Measurements from ENCODE around the gene GOSR1.
"Not testable (repeated sequence)": the region's sequence is repeated elsewhere in the genome, so short reads cannot be mapped to it uniquely, and the experiment has no call there.

Gene GOSR1

GRCh38 chr17:30477083-30477773 lies at the start of gene GOSR1:
Gene GOSR1 (plus strand): TSS chr17:30477408. CDS start chr17:30477434, 26 bp downstream.
- DNase-seq (peak; percentile 92), ATAC-seq (peak; percentile 99)

- DNase-seq (no peak), ATAC-seq (no peak)
These were observed 49.6 kb upstream of the GOSR1 start for GRCh38 chr17:30427611-30428010.

GRCh38 chr17:30429155-30429554 lies 48.1 kb upstream of the GOSR1 start:
- no peak for DNase-seq
- ATAC-seq, result no peak

DNA sequence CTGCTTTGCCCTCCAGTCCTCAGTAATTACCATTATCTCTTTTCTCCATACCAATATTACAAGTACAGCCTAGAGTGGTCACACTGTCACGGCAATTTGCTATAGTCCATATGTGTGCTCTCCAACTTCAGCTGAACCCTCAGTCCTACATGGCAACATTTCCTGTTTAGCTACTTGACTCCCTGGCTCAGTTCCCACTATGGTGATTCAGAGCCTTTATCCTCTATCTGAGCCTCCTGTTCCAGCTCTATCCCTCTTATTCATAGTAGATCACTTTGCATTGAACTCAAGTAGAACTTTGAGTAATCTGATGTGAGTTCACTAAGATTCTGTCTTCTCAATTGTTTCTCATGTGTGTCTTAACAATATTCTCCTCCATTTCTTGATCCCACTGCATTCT lies 43.7 kb upstream of the GOSR1 start:
- DNase-seq (no peak), ATAC-seq (no peak)

DNA sequence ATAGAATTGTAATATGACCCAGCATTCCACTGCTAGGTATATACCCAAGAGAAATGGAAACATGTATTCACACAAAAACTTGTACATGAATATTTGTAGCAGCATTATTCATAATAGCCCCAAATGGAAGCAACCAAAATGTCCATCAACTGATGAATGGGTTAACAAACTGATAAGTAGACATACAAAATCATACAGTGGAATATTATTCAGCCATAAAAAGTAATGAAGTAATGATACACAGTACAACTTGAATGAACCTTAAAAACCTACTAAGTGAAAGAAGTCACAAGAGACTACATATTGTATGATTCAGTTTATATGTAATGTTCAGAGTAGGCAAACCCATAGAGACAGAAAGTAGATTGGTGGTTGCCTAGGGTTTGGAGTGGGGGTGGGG lies 40.5 kb upstream of the GOSR1 start:
- no peak for ATAC-seq

GRCh38 chr17:30443721-30444120 lies 33.5 kb upstream of the GOSR1 start:
- no peak for DNase-seq
- no peak for ATAC-seq

More for the DNA sequence above, 40.5 kb upstream of the GOSR1 start:
- DNase-seq, result no peak

- ATAC-seq, DNase-seq: not testable (repeated sequence)
These were observed 30.6 kb upstream of the GOSR1 start for GRCh38 chr17:30446640-30447039.

- DNase-seq (no peak), ATAC-seq (no peak)
These were observed 27.7 kb upstream of the GOSR1 start for GRCh38 chr17:30449480-30449879.

- DNase-seq, result no peak
- no peak for ATAC-seq
These were observed 26.8 kb upstream of the GOSR1 start for GRCh38 chr17:30450125-30451027.

- no peak for ATAC-seq
- no peak for DNase-seq
These were observed 22.6 kb upstream of the GOSR1 start for GRCh38 chr17:30454635-30455034.

DNA sequence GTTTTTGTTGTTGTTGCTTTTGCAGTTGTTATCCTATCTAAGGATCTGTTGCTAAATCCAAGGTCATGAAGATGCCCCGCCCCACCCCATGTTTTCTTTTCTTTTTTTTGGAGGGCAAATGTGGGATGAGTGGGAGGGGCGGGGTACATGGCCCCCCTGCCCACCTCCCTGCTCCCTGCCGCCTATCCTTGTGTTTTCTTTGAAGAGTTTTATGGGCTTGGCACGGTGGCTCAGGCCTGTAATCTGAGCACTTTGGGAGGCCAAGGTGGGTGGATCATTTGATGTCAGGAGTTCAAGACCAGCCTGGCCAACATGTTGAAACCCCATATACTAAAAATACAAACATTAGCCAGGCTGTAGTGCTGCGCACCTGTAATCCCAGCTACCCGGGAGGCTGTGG lies 18.8 kb upstream of the GOSR1 start:
- ATAC-seq, result no peak
- no peak for DNase-seq

DNA sequence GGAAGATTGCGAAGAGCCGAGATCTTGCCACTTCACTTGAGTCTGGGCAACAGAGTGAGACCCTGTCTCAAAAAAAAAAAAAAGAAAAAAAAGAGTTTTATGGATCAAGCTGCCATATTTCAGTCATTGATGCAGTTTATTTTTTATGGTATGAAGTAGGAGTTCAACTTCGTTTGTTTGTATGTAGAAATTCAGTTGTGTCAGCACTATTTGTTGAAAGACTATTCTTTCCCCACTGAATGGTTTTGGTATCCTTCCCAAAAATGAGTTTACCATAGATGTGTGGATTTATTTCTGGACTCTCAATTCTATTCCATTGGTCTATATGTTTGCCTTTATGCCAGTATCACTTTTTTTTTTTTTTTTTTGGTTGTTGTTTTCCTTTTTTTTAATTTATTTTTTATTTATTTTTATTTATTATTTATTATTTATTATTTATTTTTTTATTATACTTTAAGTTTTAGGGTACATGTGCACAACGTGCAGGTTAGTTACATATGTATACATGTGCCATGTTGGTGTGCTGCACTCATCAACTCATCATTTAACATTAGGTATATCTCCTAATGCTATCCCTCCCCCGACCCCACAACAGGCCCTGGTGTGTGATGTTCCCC lies 18.3 kb upstream of the GOSR1 start:
- not testable (repeated sequence) for DNase-seq, ATAC-seq

- DNase-seq (no peak), ATAC-seq (no peak)
These were observed 8.7 kb upstream of the GOSR1 start for GRCh38 chr17:30468465-30468864.

GRCh38 chr17:30472238-30472890 lies 4.8 kb upstream of the GOSR1 start:
- ATAC-seq, result no peak

DNA sequence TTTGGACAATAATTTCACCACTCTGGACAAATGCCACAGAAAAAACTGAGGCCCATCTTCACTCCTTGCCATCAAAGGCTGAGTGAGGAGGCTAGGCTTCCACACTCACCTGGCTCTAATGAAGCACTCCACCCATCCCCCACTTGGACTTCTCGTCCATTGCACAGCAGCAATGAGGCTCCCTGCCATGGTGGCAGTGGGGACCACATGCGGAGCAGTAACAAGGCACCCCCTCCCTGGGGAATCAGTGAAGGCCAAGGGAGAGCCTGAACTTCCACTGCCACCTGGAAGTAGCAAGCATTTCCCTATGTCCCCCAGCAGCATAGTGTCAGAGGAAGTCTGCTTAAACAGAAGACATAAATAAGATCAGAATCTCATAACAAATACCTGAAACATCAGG lies 2.0 kb upstream of the GOSR1 start:
- DNase-seq (no peak), ATAC-seq (no peak)

More at GRCh38 chr17:30472238-30472890, 4.8 kb upstream of the GOSR1 start:
- no peak for DNase-seq

DNA sequence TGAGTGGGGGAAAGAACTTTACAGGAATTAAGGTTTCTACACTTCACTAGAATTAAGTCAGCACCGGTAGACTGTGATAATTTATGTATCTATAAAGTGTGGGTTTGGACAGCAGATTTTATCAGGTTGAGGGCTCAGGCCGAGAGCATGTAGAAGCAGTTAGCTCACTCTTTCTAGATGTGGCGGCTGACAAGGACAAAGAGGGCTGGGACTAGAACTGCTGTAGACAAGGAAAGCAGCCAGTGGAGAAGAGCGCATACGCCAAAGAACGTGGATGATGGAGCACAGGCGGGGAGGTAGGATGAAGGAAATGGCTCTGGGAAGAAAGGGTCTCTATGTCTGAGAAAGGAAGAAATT lies 504 bp upstream of the GOSR1 start:
- DNase-seq (peak; percentile 31), ATAC-seq (peak; percentile 16)

DNA sequence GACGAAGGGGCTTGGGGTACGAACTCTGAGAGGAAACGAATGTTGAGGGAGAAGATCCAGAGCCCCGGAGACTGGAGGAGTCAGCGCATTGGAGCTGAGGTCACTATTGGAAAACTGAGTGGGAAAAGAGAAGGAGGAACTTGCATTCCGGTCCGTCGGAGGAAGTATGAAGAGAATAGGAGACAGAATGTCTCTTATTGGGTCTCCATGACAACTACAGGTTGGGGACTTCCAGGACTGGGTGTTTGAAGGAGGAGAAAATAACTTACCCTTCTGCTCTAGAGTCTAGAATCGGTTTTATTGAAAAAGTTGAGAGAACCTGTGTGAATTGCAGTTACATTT lies 537 bp downstream of the GOSR1 start:
- ATAC-seq (no peak), DNase-seq (no peak)

- ATAC-seq (no peak), DNase-seq (no peak)
These were observed 5.3 kb downstream of the GOSR1 start for GRCh38 chr17:30482555-30482954.

GRCh38 chr17:30483159-30483558 lies 6.0 kb downstream of the GOSR1 start:
- ATAC-seq (no peak), DNase-seq (no peak)

DNA sequence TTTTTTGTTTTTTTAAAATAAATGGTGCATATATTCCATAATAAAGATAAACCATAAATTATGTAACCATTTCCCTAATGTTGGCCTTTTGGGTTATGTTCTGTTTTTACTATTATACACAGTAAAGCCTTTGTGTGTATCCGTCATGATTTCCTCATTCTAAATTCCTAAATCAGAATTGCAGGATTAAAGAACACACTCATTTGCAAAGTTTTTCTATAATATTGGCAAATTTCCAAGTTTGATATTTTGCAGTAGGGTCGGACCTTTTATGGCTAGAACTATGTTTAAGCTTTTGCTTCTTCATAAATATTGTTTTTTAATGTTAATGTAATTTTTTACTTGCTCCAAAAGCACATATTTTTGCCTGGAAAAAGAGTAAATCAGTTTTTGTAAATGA lies 16.6 kb downstream of the GOSR1 start:
- ATAC-seq (no peak), DNase-seq (no peak)

DNA sequence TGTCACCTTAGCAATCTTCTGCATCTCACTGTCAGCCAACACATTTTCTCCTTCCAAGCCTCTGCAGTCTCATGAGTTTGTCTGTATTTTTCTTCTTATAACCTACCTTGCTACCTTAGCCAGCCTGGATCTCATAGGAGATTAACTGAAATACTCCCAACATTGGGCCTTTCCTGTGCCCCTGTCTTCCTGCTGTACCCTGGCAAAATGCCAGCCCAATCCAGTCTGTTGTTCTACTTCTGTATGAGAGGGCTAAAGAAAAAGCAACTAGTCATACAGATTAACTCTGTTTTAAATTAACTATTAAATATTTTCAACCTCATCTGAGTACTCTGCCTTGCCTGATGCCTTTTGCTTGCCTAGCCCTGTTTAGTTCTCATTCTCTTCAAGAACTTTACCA lies 18.4 kb downstream of the GOSR1 start:
- DNase-seq (no peak), ATAC-seq (no peak)

- DNase-seq, result no peak
- ATAC-seq, result no peak
These were observed 26.4 kb downstream of the GOSR1 start for GRCh38 chr17:30503558-30503957.
